Neural crest cell (in vitro differentiated cells): ENCODE data around the gene PTPRM. TPM values are rescaled to one million over a fixed set of nuclear protein-coding genes. Genes with fewer than 3 reads are reported as not detected.

Source experiments
- DNase-seq: peaks from one replicate; pipeline ENCODE4 v3.0.0; 2021; ENCODE audit warnings: low read depth, mixed read lengths, low spot score
- H3K27ac Mint-ChIP-seq: one replicate; pipeline ENCODE4 v1.8.0; 2021; ENCODE audit warnings: mild to moderate bottlenecking, mixed read lengths; ENCODE audit not compliant: unreplicated experiment
- H3K27me3 Mint-ChIP-seq: 2 replicates; pipeline ENCODE4 v1.8.0; 2021; ENCODE audit warnings: low read depth, mild to moderate bottlenecking, mixed read lengths
- H3K36me3 Mint-ChIP-seq: 2 replicates; pipeline ENCODE4 v1.8.0; 2021; ENCODE audit warnings: low read depth, mild to moderate bottlenecking, mixed read lengths
- H3K4me1 Mint-ChIP-seq: 2 replicates; pipeline ENCODE4 v1.8.0; 2021; ENCODE audit warnings: mixed read lengths
- H3K4me3 Mint-ChIP-seq: one replicate; pipeline ENCODE4 v1.8.0; 2021; ENCODE audit warnings: mild to moderate bottlenecking, mixed read lengths
- H3K9me3 Mint-ChIP-seq: 2 replicates; pipeline ENCODE4 v1.8.0; 2021; ENCODE audit warnings: mixed read lengths
- CTCF ChIP-seq: fragments of 200-600 bp; sonication (generic); conservative IDR thresholded peaks from 2 replicates; pipeline ENCODE4 v1.5.0; 2021; ENCODE audit warnings: antibody characterized with exemption, mild to moderate bottlenecking
- total RNA-seq: library from RNA; stranded (reverse); gene quantifications from 2 replicates; pipeline ENCODE4 v1.2.1, GENCODE V29; 2021

The PTPRM gene
- total RNA-seq, 1 donor from 2014 or later, result 7.7 TPM

- DNase-seq, result no peak
- no peaks in the 10 kb centered on the region for H3K27me3 Mint-ChIP-seq
- H3K36me3 Mint-ChIP-seq, result no peaks in the 10 kb centered on the region
These were observed 470.2 kb downstream of the PTPRM start for GRCh38 chr18:8037296-8037695.

GRCh38 chr18:8040021-8040420 lies 472.9 kb downstream of the PTPRM start:
- no peak for DNase-seq
- no peak overlapping the region for H3K27ac Mint-ChIP-seq
- H3K9me3 Mint-ChIP-seq, result no peaks in the 10 kb centered on the region

More at GRCh38 chr18:8037296-8037695, 470.2 kb downstream of the PTPRM start:
- Mint-ChIP-seq H3K27ac (peak overlapping the region; percentile 38), H3K4me1 (no peaks in the 10 kb centered on the region), H3K9me3 (no peaks in the 10 kb centered on the region), H3K4me3 (no peak overlapping the region)
- TF ChIP-seq CTCF, result no peak

GRCh38 chr18:8041526-8042111 lies 474.5 kb downstream of the PTPRM start:
- Mint-ChIP-seq H3K27ac (no peak overlapping the region), H3K4me3 (no peak overlapping the region), H3K4me1 (no peaks in the 10 kb centered on the region), H3K36me3 (no peaks in the 10 kb centered on the region), H3K27me3 (no peaks in the 10 kb centered on the region), H3K9me3 (no peaks in the 10 kb centered on the region)
- TF ChIP-seq CTCF, result no peak
- no peak for DNase-seq

More at GRCh38 chr18:8040021-8040420, 472.9 kb downstream of the PTPRM start:
- no peak overlapping the region for H3K4me3 Mint-ChIP-seq
- no peak for TF ChIP-seq CTCF
- H3K4me1 Mint-ChIP-seq, result no peaks in the 10 kb centered on the region
- no peaks in the 10 kb centered on the region for H3K27me3 Mint-ChIP-seq
- H3K36me3 Mint-ChIP-seq, result no peaks in the 10 kb centered on the region

- Mint-ChIP-seq H3K4me3 (no peak overlapping the region), H3K27ac (no peak overlapping the region), H3K36me3 (no peaks in the 10 kb centered on the region), H3K27me3 (no peaks in the 10 kb centered on the region), H3K9me3 (no peaks in the 10 kb centered on the region), H3K4me1 (peaks cover 2% of the 10 kb centered on the region)
- no peak for TF ChIP-seq CTCF
- no peak for DNase-seq
These were observed 476.9 kb downstream of the PTPRM start for GRCh38 chr18:8044004-8044403.

- H3K4me1 Mint-ChIP-seq, result peaks cover 6% of the 10 kb centered on the region
- no peaks in the 10 kb centered on the region for H3K9me3 Mint-ChIP-seq
- no peaks in the 10 kb centered on the region for H3K27me3 Mint-ChIP-seq
- no peak overlapping the region for H3K4me3 Mint-ChIP-seq
- no peak overlapping the region for H3K27ac Mint-ChIP-seq
- H3K36me3 Mint-ChIP-seq, result no peaks in the 10 kb centered on the region
- no peak for DNase-seq
- no peak for TF ChIP-seq CTCF
These were observed 478.2 kb downstream of the PTPRM start for GRCh38 chr18:8045160-8045883.
